Adipose tissue (tissue), 3 donors: ENCODE measurements around the gene CYP1B1. TPM values are rescaled to one million over a fixed set of nuclear protein-coding genes. Genes with fewer than 3 reads are reported as not detected.
"Not testable (repeated sequence)": the region's sequence is repeated elsewhere in the genome, so short reads cannot be mapped to it uniquely, and the experiment has no call there.

Source experiments
- H3K27ac ChIP-seq: one replicate; pipeline ENCODE4 v1.5.1; 2013; ENCODE audit warnings: low read depth, low read length
- WGBS, 3 donors: extraction: QIAGEN DNeasy Blood & Tissue Kit; methylation state at CpG; one replicate each; pipeline ENCODE4 v1.1.7; 2013; 5-methylcytosine and 5-hydroxymethylcytosine counted together
- polyA plus RNA-seq, 3 donors: library from polyadenylated mRNA; stranded (reverse); fragments of 200-250 nt; gene quantifications; one replicate each; pipeline ENCODE4 v1.2.3, GENCODE V29; 2013
- donor health status: healthy with polysubstance abuse.
- donor health status: Bipolar disorder and iron deficiency.
- donor health status: healthy.

Gene CYP1B1
- polyA plus RNA-seq, 3 donors: 1.9 to 144 (median 43.9) TPM

GRCh38 chr2:38082727-38083126, 6.8 kb upstream of the CYP1B1 start:
- 69 to 88% (median 77%) methylated on average over 9 of the region's 9 CpGs for WGBS, 3 donors
- H3K27ac ChIP-seq: not testable (repeated sequence)

GRCh38 chr2:38080346-38080745, 4.4 kb upstream of the CYP1B1 start:
- 70 to 97% (median 96%) methylated on average over 3 of the region's 3 CpGs for WGBS, 3 donors
- H3K27ac ChIP-seq: no peak overlapping the region

- WGBS, 3 donors: 71 to 87% (median 87%) methylated on average over 11 of the region's 11 CpGs
- no peak overlapping the region for H3K27ac ChIP-seq
These were observed 3.4 kb upstream of the CYP1B1 start for GRCh38 chr2:38079116-38080052.

GRCh38 chr2:38077431-38077769, 1.4 kb upstream of the CYP1B1 start:
- WGBS, 3 donors: 7 to 30% (median 25%) methylated on average over 12 of the region's 12 CpGs
- no peak overlapping the region for H3K27ac ChIP-seq

DNA sequence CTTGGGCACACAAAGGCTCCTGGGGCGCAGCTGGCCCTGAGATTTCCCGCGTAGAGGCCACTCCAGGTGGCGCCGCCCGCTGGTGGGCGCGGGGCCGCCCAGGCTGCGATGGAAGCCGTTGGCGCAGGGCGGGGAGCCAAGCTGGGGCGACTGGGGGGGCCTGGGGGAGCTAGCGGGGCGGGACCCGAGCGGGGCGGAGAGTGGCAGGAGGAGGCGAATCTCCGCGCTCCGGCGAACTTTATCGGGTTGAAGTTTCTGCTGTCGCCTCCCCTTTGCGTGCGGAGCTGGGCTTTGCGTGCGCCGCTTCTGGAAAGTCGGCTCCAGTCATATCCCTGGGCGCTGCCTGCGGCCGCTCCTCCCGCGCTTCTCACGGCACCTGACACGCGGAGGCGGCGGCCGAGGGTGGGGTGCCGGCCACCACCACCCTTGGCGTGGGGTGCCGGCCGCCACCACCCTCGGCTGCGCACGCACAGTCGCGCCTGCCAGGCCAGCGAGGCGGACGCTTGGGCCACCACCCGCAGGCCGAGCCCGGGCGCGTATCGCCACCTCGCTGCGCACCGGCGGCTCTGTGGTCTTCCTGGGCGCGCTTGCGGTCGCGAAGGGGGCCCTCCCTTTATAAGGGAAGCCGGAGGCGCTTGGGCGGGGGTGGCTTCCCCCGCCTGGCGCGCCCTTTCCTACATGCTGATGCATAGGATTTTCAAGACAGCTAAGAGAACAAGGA, 919 bp upstream of the CYP1B1 start:
- peak overlapping the region; percentile 92 for H3K27ac ChIP-seq
- WGBS, 3 donors: 0 to 1% (median 0%) methylated on average over 53 to 76 of the region's 76 CpGs

DNA sequence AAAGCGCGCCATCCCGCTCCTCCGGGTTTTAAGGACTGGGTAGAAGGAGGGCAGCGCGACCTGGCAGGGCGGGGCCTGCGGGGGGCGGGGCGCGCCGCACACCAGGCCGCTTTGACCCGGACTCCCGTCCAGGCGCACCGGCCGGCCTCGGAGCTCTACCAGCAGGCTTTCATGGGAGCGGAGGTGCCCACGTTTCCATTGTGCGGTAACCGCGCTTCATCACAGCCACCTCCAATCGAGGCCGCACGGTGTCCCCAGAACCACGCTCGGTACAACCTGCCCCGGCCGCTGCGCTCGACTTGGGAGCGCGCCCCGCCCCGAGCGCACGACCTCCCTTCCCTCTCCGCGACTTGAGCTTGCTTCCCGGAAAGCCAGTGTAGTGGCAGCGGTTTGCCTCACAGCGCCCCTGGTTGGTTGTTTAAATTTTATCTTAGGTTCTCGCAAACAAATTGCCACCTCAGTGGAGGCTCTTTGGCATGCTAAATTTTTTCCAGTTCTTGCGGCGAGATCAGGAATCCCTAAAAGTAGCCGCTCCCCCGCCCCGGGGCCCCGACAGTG, 280 bp upstream of the CYP1B1 start:
- 0 to 1% (median 1%) methylated on average over 51 of the region's 51 CpGs for WGBS, 3 donors
- peak overlapping the region; percentile 92 for H3K27ac ChIP-seq

GRCh38 chr2:38074764-38075506, 1.0 kb downstream of the CYP1B1 start:
- WGBS, 3 donors: 4 to 11% (median 6%) methylated on average over 82 of the region's 82 CpGs
- H3K27ac ChIP-seq: no peak overlapping the region

- 6 to 15% (median 12%) methylated on average over 58 of the region's 58 CpGs for WGBS, 3 donors
- no peak overlapping the region for H3K27ac ChIP-seq
These were observed 1.7 kb downstream of the CYP1B1 start for GRCh38 chr2:38074058-38074763.

- no peak overlapping the region for H3K27ac ChIP-seq
- WGBS, 3 donors: 17 to 41% (median 27%) methylated on average over 32 of the region's 32 CpGs
These were observed 2.5 kb downstream of the CYP1B1 start for GRCh38 chr2:38073211-38074057.

GRCh38 chr2:38070438-38070837, 5.5 kb downstream of the CYP1B1 start:
- no peak overlapping the region for H3K27ac ChIP-seq
- 62 to 84% (median 74%) methylated on average over 3 of the region's 3 CpGs for WGBS, 3 donors

DNA sequence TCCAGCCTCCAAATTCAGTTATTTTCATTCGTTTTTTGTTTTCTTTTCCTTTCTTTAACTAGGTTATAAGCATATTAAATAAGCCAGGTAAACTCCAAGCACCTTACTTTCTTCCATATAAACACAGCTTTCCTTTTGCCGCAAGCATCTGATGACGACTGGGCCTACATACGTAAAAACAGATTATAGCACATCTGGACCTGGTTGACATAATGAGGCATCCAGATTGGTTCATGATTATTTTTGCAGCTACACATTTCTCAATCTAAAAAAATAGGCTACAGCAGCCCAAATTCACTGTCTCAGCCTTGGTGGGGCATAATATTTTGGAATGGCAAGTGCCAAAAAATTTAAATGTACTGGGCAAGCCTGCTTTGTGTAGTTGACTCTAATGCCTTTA, 7.7 kb downstream of the CYP1B1 start:
- WGBS, 3 donors: 77 to 86% (median 85%) methylated on average over 4 of the region's 4 CpGs
- H3K27ac ChIP-seq: no peak overlapping the region

DNA sequence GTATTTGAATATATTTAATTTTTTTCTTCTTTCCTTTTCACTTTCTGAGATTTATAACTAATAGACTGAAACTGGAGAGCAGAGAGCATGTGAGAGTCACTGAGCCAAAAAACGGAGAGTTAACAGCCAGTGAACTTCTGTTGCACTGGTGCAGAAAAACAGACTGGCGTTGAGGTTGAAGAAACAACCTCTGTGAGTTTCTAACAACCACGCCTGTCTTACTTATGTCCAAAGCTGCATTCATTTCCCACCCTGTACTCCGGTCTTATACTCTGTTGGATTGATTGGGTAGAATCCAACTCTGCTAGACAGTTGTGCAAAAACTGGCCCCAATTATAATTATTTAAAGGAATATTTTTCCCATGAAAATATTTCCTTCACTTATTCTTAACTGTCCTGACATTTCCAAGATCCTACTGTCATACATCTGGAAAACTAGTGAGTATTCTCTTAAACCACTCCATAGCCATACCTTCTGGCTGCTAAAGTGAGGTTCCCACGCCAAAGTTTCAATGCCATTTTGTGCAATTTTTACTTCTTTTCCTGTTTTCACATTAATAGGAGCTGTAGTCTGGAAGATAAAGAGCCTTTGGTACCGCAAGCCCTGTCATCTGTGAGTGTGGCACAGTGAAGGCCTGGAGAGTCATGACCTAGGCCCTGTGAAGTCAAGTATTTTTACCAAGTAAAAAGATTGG, 9.4 kb downstream of the CYP1B1 start:
- H3K27ac ChIP-seq: no peak overlapping the region

GRCh38 chr2:38065502-38066135, 10.3 kb downstream of the CYP1B1 start:
- no peak overlapping the region for H3K27ac ChIP-seq
- 84 to 86% (median 86%) methylated on average over 6 of the region's 6 CpGs for WGBS, 3 donors

More for the DNA sequence above, 9.4 kb downstream of the CYP1B1 start:
- 68 to 77% (median 73%) methylated on average over 6 of the region's 6 CpGs for WGBS, 3 donors

- H3K27ac ChIP-seq: no peak overlapping the region
- 77 to 79% (median 77%) methylated on average over 5 of the region's 5 CpGs for WGBS, 3 donors
These were observed 11.0 kb downstream of the CYP1B1 start for GRCh38 chr2:38064801-38065501.

DNA sequence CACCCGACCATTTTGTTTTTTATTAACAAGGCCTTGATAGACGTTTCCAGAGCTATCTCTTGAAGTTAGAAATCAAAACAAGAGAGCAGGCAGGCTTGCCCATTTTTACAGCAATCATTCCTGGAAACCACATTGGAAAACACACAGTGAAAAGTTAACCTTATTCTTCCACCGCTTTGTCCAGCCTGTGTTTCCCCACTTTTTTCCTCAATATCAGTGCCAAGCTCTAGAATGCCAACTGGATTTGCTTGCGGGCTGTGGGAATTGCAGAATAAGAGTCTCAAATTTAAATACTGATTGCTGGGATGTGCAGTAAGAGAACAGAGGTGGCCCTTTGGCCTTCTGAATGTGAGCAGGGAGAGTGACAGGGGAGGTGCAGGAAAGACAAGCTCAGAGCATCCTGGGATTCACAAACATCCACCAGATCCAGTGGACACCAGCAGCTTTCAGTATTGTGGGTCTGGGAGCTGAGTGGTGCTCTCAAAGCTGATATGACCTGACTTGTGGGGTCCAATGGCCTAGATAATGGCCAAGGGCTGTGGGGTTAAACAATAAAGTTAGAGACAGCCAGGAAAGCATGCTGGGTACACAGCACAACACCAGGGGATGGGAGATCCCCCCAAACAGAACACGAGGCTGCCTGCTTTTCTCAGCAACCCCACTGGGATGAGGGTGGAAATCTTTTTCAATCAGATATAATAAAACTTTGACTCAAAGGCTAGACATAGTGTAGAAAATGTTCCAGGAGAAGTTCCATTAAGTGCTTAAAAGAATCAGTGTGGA, 15.5 kb downstream of the CYP1B1 start:
- 77 to 78% (median 77%) methylated on average over 5 of the region's 5 CpGs for WGBS, 3 donors
- no peak overlapping the region for H3K27ac ChIP-seq
